H9 (cell line): ENCODE results near the gene GRIK1. TPM values are rescaled to one million over a fixed set of nuclear protein-coding genes. Genes with fewer than 3 reads are reported as not detected.

ENCODE experiments used
- DNase-seq: peaks from one replicate; pipeline ENCODE4 v3.0.0-alpha.2; 2017
- H2AFZ ChIP-seq: one replicate; pipeline ENCODE4 v1.6.1; 2013; ENCODE audit warnings: mild to moderate bottlenecking, low read length, control low read depth, moderate library complexity
- H2AK5ac ChIP-seq: 2 replicates; pipeline ENCODE4 v1.6.1; 2013; ENCODE audit warnings: low read length, control low read depth, mixed read lengths; ENCODE audit not compliant: insufficient read length
- H2BK120ac ChIP-seq: one replicate; pipeline ENCODE4 v1.6.1; 2013; ENCODE audit warnings: low read depth, mild to moderate bottlenecking, low read length, control low read depth, inconsistent platforms; ENCODE audit not compliant: poor library complexity, severe bottlenecking
- H2BK12ac ChIP-seq: 2 replicates; pipeline ENCODE4 v1.6.1; 2013; ENCODE audit warnings: low read length, control low read depth, mixed read lengths, low read depth; ENCODE audit not compliant: insufficient read length
- H2BK15ac ChIP-seq: 2 replicates; pipeline ENCODE4 v1.6.1; 2013; ENCODE audit warnings: low read depth, low read length, control low read depth
- H2BK20ac ChIP-seq: one replicate; pipeline ENCODE4 v1.6.1; 2013; ENCODE audit warnings: low read depth, mild to moderate bottlenecking, low read length, control low read depth, inconsistent platforms; ENCODE audit not compliant: poor library complexity, severe bottlenecking
- H2BK5ac ChIP-seq: 2 replicates; pipeline ENCODE4 v1.6.1; 2013; ENCODE audit warnings: low read length, control low read depth, mixed read lengths; ENCODE audit not compliant: insufficient read length
- H3K14ac ChIP-seq: 2 replicates; pipeline ENCODE4 v1.6.1; 2013; ENCODE audit warnings: low read length, control low read depth; ENCODE audit not compliant: insufficient read depth
- H3K18ac ChIP-seq: 2 replicates; pipeline ENCODE4 v1.6.1; 2013; ENCODE audit warnings: low read depth, mild to moderate bottlenecking, mixed read lengths, low read length, control low read depth; ENCODE audit not compliant: insufficient read length
- H3K23ac ChIP-seq: 2 replicates; pipeline ENCODE4 v1.6.1; 2013; ENCODE audit warnings: low read length, control low read depth, mixed read lengths, low read depth; ENCODE audit not compliant: insufficient read length
- H3K23me2 ChIP-seq: 2 replicates; pipeline ENCODE4 v1.6.1; 2013; ENCODE audit warnings: low read depth, mild to moderate bottlenecking, mixed read lengths, low read length, control low read depth; ENCODE audit not compliant: insufficient read length, poor library complexity, severe bottlenecking
- H3K27ac ChIP-seq: 2 replicates; pipeline ENCODE4 v1.5.1; 2013; ENCODE audit warnings: low read length, control low read depth, mixed read lengths, low read depth; ENCODE audit not compliant: insufficient read length
- H3K27me3 ChIP-seq: 2 replicates; pipeline ENCODE4 v1.6.1; 2013; ENCODE audit warnings: low read length, control low read depth, inconsistent platforms; ENCODE audit not compliant: insufficient read depth
- H3K4ac ChIP-seq: 2 replicates; pipeline ENCODE4 v1.6.1; 2013; ENCODE audit warnings: low read depth, mild to moderate bottlenecking, control low read depth, inconsistent platforms, low read length, moderate library complexity
- H3K4me1 ChIP-seq: 2 replicates; pipeline ENCODE4 v1.6.1; 2013; ENCODE audit warnings: low read length, control low read depth, inconsistent platforms; ENCODE audit not compliant: insufficient read depth
- H3K4me2 ChIP-seq: 2 replicates; pipeline ENCODE4 v1.6.1; 2013; ENCODE audit warnings: low read length, control low read depth, mixed read lengths; ENCODE audit not compliant: insufficient read length, insufficient read depth
- H3K56ac ChIP-seq: 2 replicates; pipeline ENCODE4 v1.6.1; 2013; ENCODE audit warnings: low read depth, mild to moderate bottlenecking, mixed read lengths, low read length, control low read depth; ENCODE audit not compliant: insufficient read length
- H3K79me1 ChIP-seq: 2 replicates; pipeline ENCODE4 v1.6.1; 2013; ENCODE audit warnings: low read depth, mild to moderate bottlenecking, moderate library complexity, low read length, control low read depth, inconsistent platforms; ENCODE audit not compliant: insufficient read depth, poor library complexity, severe bottlenecking
- H3K79me2 ChIP-seq: 2 replicates; pipeline ENCODE4 v1.6.1; 2013; ENCODE audit warnings: low read length, control low read depth, inconsistent platforms; ENCODE audit not compliant: insufficient read depth
- H3K9ac ChIP-seq: 2 replicates; pipeline ENCODE4 v1.6.1; 2013; ENCODE audit warnings: low read length, control low read depth, mixed read lengths; ENCODE audit not compliant: insufficient read length; ENCODE audit errors: extremely low read depth
- H3K9me3 ChIP-seq: one replicate; pipeline ENCODE4 v1.6.1; 2013; ENCODE audit warnings: low read depth, low read length, inconsistent platforms; ENCODE audit not compliant: control insufficient read depth
- H3T11ph ChIP-seq: one replicate; pipeline ENCODE4 v1.6.1; 2013; ENCODE audit warnings: mild to moderate bottlenecking, low read length, control low read depth, inconsistent platforms
- H4K20me1 ChIP-seq: one replicate; pipeline ENCODE4 v1.6.1; 2013; ENCODE audit not compliant: control insufficient read depth, insufficient read length, insufficient read depth
- H4K5ac ChIP-seq: 2 replicates; pipeline ENCODE4 v1.6.1; 2013; ENCODE audit warnings: low read depth, mild to moderate bottlenecking, mixed read lengths, low read length, control low read depth; ENCODE audit not compliant: insufficient read length
- H4K8ac ChIP-seq: replicated peaks from 2 replicates; pipeline ENCODE4 v1.6.1; 2013; ENCODE audit warnings: low read length, control low read depth, mixed read lengths, low read depth; ENCODE audit not compliant: insufficient read length
- H4K91ac ChIP-seq: 2 replicates; pipeline ENCODE4 v1.6.1; 2013; ENCODE audit warnings: low read depth, mild to moderate bottlenecking, moderate library complexity, mixed read lengths, low read length, control low read depth; ENCODE audit not compliant: insufficient read length
- H3K27ac Mint-ChIP-seq, 3 experiments: 2 replicates in 2 of 3; 3 replicates in 1 of 3; pipeline ENCODE4 v1.8.0; 2020 to 2021; ENCODE audit warnings: mixed read lengths in 3 of 3, mild to moderate bottlenecking in 1 of 3, moderate library complexity in 1 of 3
- H3K27me3 Mint-ChIP-seq: 2 replicates; pipeline ENCODE4 v1.8.0; 2021; ENCODE audit warnings: low read depth, mild to moderate bottlenecking, moderate library complexity, mixed read lengths
- H3K36me3 Mint-ChIP-seq, 3 experiments: 2 replicates in 2 of 3; 3 replicates in 1 of 3; pipeline ENCODE4 v1.8.0; 2020 to 2021; ENCODE audit warnings: low read depth in 3 of 3, mixed read lengths in 3 of 3; ENCODE audit not compliant: insufficient read depth in 1 of 3
- H3K4me1 Mint-ChIP-seq, 2 experiments: 2 replicates each; pipeline ENCODE4 v1.8.0; 2020; ENCODE audit warnings: mixed read lengths in 2 of 2
- H3K4me3 Mint-ChIP-seq, 2 experiments: 2 replicates in 1 of 2; 3 replicates in 1 of 2; pipeline ENCODE4 v1.8.0; 2020 to 2021; ENCODE audit warnings: mild to moderate bottlenecking in 2 of 2, mixed read lengths in 2 of 2, moderate library complexity in 1 of 2
- H3K9me3 Mint-ChIP-seq, 2 experiments: 2 replicates in 1 of 2; 3 replicates in 1 of 2; pipeline ENCODE4 v1.8.0; 2020; ENCODE audit warnings: mild to moderate bottlenecking in 2 of 2, mixed read lengths in 2 of 2, moderate library complexity in 1 of 2
- CTCF ChIP-seq: fragments of 200-600 bp; sonication (generic); conservative IDR thresholded peaks from 3 replicates; pipeline ENCODE4 v1.8.0; 2021; ENCODE audit warnings: antibody characterized with exemption, mild to moderate bottlenecking
- WGBS: extraction: QIAGEN DNeasy Blood & Tissue Kit; methylation state at CpG from one replicate; pipeline ENCODE4 v1.1.7; 2013; ENCODE audit warnings: missing lambda C conversion rate, low lambda C conversion rate, mixed read lengths; ENCODE audit not compliant: insufficient read length; ENCODE audit errors: extremely low coverage; 5-methylcytosine and 5-hydroxymethylcytosine counted together
- total RNA-seq: library from RNA; stranded (reverse); gene quantifications from 2 replicates; pipeline ENCODE4 v1.2.1, GENCODE V29; 2021

Gene GRIK1
- total RNA-seq, 1 experiment from 2014 or later = not detected

GRCh38 chr21:29655577-29655976 lies 284.2 kb downstream of the GRIK1 start:
- no peaks in the 10 kb centered on the region for H4K20me1 ChIP-seq
- Mint-ChIP-seq H3K4me1 (peaks cover 3 to 12% of the 10 kb centered on the region in 2 experiments; a peak in 3 of 4 replicates), H3K27me3 (no peaks in the 10 kb centered on the region), H3K4me3 (no peak overlapping the region), H3K9me3 (peaks cover 0 to 2% of the 10 kb centered on the region in 2 experiments; a peak in 2 of 5 replicates), H3K27ac (no peak overlapping the region), H3K36me3 (peaks cover 0 to 8% (median 2%) of the 10 kb centered on the region in 3 experiments; a peak in 3 of 7 replicates)
- H4K5ac ChIP-seq = no peak overlapping the region
- no CpG with 5 or more reads among the region's 6 CpGs for WGBS
- H3K14ac ChIP-seq = no peak overlapping the region
- H3K27ac ChIP-seq = no peak overlapping the region
- no peak overlapping the region for H2BK12ac ChIP-seq
- no peak overlapping the region for H4K91ac ChIP-seq
- no peak overlapping the region for H3T11ph ChIP-seq
- H3K79me2 ChIP-seq = no peaks in the 10 kb centered on the region
- no peak overlapping the region for H2AK5ac ChIP-seq
- TF ChIP-seq CTCF = no peak
- no peak for DNase-seq
- H4K8ac ChIP-seq = no peak overlapping the region
- H3K23me2 ChIP-seq = no peaks in the 10 kb centered on the region
- H2BK15ac ChIP-seq = no peak overlapping the region
- H2BK5ac ChIP-seq = no peak overlapping the region
- H2AFZ ChIP-seq = no peak overlapping the region
- no peaks in the 10 kb centered on the region for H3K4me1 ChIP-seq
- H3K79me1 ChIP-seq = no peaks in the 10 kb centered on the region
- H3K56ac ChIP-seq = no peak overlapping the region
- H3K27me3 ChIP-seq = no peaks in the 10 kb centered on the region
- H2BK20ac ChIP-seq = no peak overlapping the region
- H3K4me2 ChIP-seq = no peak overlapping the region
- H3K18ac ChIP-seq = no peak overlapping the region
- no peak overlapping the region for H3K4ac ChIP-seq
- H3K9ac ChIP-seq = no peak overlapping the region
- H2BK120ac ChIP-seq = no peak overlapping the region
- no peaks in the 10 kb centered on the region for H3K9me3 ChIP-seq
- H3K23ac ChIP-seq = no peak overlapping the region
